ENCODE results near the gene ITIH5.

DNA sequence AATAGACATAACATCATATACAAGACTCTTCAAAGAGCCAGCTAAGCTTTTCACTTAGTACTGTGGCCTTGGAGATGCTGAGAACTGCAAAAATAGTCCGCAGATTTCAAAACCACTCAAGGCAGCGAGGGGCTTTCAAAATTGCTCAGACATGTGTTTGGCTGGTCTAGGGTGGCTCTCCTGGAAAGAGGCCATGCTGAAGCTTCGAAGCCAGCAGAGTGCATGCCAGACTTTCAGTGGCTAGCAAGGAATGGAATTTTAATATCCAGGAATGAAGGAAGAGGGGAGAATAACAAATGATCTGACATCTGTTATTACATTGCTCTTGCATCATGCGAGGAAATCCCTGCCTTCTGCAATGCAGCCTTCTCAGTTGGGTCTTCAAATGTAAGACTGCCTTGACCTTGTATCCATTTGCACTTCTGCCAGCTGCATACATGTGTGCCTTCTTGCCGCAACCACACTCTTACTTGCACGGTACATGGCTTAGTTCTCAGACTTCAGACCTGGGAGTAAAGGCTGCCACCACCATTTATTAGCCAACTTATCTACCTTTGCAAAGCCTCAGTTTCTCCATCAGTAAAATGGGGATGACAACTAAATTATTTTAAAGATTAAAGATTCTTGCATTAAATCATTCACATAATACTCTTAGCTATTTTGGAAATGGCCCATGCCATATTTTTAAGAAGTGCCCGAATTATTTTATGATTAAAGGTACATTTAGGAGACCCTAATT is 55.9 kb downstream of the ITIH5 start:
- TF ChIP-seq SP1 (IDR thresholded peaks at IDR 0.05) (no peak), CTBP1 (IDR thresholded peaks at IDR 0.05; ENCODE audit: borderline replicate concordance) (no peak), FOXM1 (IDR thresholded peaks at IDR 0.05; ENCODE audit: borderline replicate concordance) (no peak), SUZ12 (IDR thresholded peaks at IDR 0.05) (no peak), ELF4 (IDR thresholded peaks at IDR 0.05) (no peak)

Measured in HEK293T (cell line).